ENCODE results near the gene ABHD8.

ABHD8 gene

GRCh38 chr19:17303167-17303939, at the start of gene ABHD8:
Gene ABHD8, minus strand, starts transcription at chr19:17303425. Its CDS starts 1,809 bp downstream, at chr19:17301616.
- Mint-ChIP-seq H3K36me3 (ENCODE audit: low read depth) (peaks cover 3% of the 10 kb centered on the region), H3K27me3 (ENCODE audit: low read depth) (no peaks in the 10 kb centered on the region), H3K27ac (peak within 1 kb of the TSS; percentile 47), H3K9me3 (no peaks in the 10 kb centered on the region), H3K4me1 (ENCODE audit: low read depth) (peaks cover 26% of the 10 kb centered on the region), H3K4me3 (peak within 1 kb of the TSS; percentile 75)
- peak; percentile 94 for DNase-seq (ENCODE audit: low spot score)

GRCh38 chr19:17352608-17353280, 49.5 kb upstream of the ABHD8 start:
- H3K36me3 Mint-ChIP-seq (ENCODE audit: low read depth), result no peaks in the 10 kb centered on the region
- no peaks in the 10 kb centered on the region for H3K9me3 Mint-ChIP-seq
- H3K27me3 Mint-ChIP-seq (ENCODE audit: low read depth), result peaks cover 11% of the 10 kb centered on the region
- peaks cover 9% of the 10 kb centered on the region for H3K4me1 Mint-ChIP-seq (ENCODE audit: low read depth)
- DNase-seq (ENCODE audit: low spot score), result no peak
- H3K4me3 Mint-ChIP-seq, result no peak overlapping the region
- no peak overlapping the region for H3K27ac Mint-ChIP-seq

DNA sequence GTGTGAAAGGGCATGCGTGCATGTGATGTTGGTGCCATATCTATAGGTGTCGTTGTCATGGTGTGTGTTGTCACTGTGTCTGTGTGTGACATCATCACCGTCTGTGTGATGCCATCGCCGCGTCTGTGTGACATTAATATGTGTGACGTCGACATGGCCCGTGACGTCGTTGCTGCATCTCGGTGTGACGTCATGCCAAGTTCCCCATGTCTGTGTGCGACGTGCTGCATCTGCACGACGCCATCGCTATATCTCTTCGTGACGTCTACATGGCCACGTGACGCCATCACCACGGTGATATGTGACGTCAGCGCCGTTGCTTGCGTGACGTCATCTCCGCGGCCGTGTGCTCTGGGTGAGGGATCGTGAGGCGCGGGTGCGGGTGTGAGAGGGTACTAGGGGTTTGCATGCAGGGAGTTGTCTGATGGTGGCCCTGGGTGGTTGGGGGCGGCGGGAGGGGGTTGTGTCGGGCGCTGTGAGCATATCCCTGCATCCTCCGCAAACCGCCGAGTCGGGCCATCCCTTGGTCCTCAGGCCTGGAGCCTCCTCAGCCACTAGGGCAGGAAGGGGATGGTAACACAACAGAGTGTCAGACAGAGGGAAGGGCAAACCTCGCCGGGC, 48.7 kb upstream of the ABHD8 start:
- Mint-ChIP-seq H3K27ac (no peak overlapping the region), H3K36me3 (ENCODE audit: low read depth) (no peaks in the 10 kb centered on the region), H3K4me1 (ENCODE audit: low read depth) (peaks cover 9% of the 10 kb centered on the region), H3K9me3 (no peaks in the 10 kb centered on the region), H3K4me3 (no peak overlapping the region), H3K27me3 (ENCODE audit: low read depth) (peaks cover 11% of the 10 kb centered on the region)
- no peak for DNase-seq (ENCODE audit: low spot score)

DNA sequence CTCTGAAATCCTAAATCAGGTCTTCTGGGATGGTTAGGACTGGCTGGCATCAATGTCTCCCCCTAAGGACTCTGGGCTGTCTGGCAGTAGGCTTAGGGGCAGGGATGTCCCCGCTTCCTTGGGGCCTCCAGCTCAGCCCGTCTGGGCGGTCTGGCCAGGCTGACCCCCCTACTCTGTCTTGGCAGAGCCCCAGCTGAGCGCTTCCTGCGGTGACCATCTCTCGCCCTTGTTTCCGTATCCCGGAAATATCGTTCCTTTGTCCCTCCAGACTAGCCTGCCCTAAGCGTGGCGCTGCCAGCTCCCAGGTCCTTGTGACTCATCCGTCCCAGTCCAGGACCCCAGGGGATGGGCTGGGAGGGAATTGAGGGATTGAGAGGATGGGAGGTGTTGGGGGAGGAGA, 45.5 kb upstream of the ABHD8 start:
- DNase-seq (ENCODE audit: low spot score), result no peak
- Mint-ChIP-seq H3K27me3 (ENCODE audit: low read depth) (peaks cover 11% of the 10 kb centered on the region), H3K4me1 (ENCODE audit: low read depth) (peaks cover 15% of the 10 kb centered on the region), H3K36me3 (ENCODE audit: low read depth) (peaks cover 2% of the 10 kb centered on the region), H3K4me3 (no peak overlapping the region), H3K27ac (no peak overlapping the region), H3K9me3 (no peaks in the 10 kb centered on the region)

DNA sequence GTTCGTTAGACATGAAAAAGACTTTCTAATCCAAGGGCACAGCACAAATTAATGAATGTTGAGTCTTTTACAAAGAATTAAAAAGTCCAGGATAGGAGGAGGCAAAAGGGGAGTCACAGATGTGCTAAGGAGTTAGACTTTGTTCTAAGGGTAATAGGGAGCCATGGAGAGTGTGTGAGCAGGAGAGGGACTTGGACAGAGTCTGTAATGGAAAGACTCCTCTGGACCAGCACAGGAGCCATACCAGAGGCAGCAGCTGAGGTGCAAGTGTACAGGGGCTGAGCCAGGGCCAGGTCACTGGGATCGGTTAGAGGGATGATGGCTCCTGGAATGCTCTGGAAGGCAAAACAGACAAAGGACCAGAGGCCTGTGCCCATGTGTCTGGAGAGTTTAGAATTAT, 44.7 kb upstream of the ABHD8 start:
- Mint-ChIP-seq H3K9me3 (no peaks in the 10 kb centered on the region), H3K27ac (no peak overlapping the region), H3K4me1 (ENCODE audit: low read depth) (peaks cover 15% of the 10 kb centered on the region), H3K36me3 (ENCODE audit: low read depth) (peaks cover 2% of the 10 kb centered on the region), H3K4me3 (no peak overlapping the region), H3K27me3 (ENCODE audit: low read depth) (peaks cover 11% of the 10 kb centered on the region)
- DNase-seq (ENCODE audit: low spot score), result no peak

DNA sequence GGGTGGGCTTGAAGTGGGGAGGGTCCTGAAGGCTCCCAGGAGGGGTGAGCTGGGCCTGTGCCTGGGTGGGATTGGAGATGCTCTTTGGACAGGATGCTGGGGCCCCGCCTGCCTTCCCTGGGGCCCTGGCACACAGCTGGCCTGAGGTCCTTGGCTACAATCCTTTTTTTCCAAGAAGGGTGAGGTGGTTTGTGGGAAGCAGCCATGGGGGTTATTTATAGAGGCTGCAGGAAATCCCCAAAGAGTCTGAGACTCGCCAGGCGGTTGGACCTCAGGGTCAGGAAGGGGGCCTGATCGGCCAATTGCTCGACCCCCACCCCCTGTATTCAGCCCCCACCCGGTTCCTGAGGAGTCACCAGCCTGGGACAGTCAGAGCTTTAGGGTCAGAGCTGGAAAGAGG, 44.1 kb upstream of the ABHD8 start:
- Mint-ChIP-seq H3K9me3 (no peaks in the 10 kb centered on the region), H3K4me1 (ENCODE audit: low read depth) (peaks cover 15% of the 10 kb centered on the region), H3K27ac (no peak overlapping the region), H3K4me3 (no peak overlapping the region), H3K27me3 (ENCODE audit: low read depth) (peaks cover 11% of the 10 kb centered on the region), H3K36me3 (ENCODE audit: low read depth) (peaks cover 2% of the 10 kb centered on the region)
- no peak for DNase-seq (ENCODE audit: low spot score)

GRCh38 chr19:17346109-17346671, 43.0 kb upstream of the ABHD8 start:
- Mint-ChIP-seq H3K4me1 (ENCODE audit: low read depth) (peaks cover 10% of the 10 kb centered on the region), H3K27ac (peak overlapping the region; percentile 6), H3K27me3 (ENCODE audit: low read depth) (peaks cover 7% of the 10 kb centered on the region), H3K9me3 (no peaks in the 10 kb centered on the region), H3K36me3 (ENCODE audit: low read depth) (peaks cover 5% of the 10 kb centered on the region), H3K4me3 (no peak overlapping the region)
- DNase-seq (ENCODE audit: low spot score), result peak; percentile 71

- H3K4me1 Mint-ChIP-seq (ENCODE audit: low read depth), result peaks cover 12% of the 10 kb centered on the region
- no peaks in the 10 kb centered on the region for H3K27me3 Mint-ChIP-seq (ENCODE audit: low read depth)
- no peak overlapping the region for H3K27ac Mint-ChIP-seq
- no peak for DNase-seq (ENCODE audit: low spot score)
- H3K4me3 Mint-ChIP-seq, result no peak overlapping the region
- H3K36me3 Mint-ChIP-seq (ENCODE audit: low read depth), result peaks cover 8% of the 10 kb centered on the region
- no peaks in the 10 kb centered on the region for H3K9me3 Mint-ChIP-seq
Measured at GRCh38 chr19:17341845-17342244, 38.6 kb upstream of the ABHD8 start.

- H3K4me1 Mint-ChIP-seq (ENCODE audit: low read depth), result peaks cover 12% of the 10 kb centered on the region
- H3K27me3 Mint-ChIP-seq (ENCODE audit: low read depth), result no peaks in the 10 kb centered on the region
- DNase-seq (ENCODE audit: low spot score), result no peak
- no peaks in the 10 kb centered on the region for H3K9me3 Mint-ChIP-seq
- H3K27ac Mint-ChIP-seq, result no peak overlapping the region
- no peak overlapping the region for H3K4me3 Mint-ChIP-seq
- H3K36me3 Mint-ChIP-seq (ENCODE audit: low read depth), result peaks cover 8% of the 10 kb centered on the region
Measured at GRCh38 chr19:17341386-17341785, 38.2 kb upstream of the ABHD8 start.

DNA sequence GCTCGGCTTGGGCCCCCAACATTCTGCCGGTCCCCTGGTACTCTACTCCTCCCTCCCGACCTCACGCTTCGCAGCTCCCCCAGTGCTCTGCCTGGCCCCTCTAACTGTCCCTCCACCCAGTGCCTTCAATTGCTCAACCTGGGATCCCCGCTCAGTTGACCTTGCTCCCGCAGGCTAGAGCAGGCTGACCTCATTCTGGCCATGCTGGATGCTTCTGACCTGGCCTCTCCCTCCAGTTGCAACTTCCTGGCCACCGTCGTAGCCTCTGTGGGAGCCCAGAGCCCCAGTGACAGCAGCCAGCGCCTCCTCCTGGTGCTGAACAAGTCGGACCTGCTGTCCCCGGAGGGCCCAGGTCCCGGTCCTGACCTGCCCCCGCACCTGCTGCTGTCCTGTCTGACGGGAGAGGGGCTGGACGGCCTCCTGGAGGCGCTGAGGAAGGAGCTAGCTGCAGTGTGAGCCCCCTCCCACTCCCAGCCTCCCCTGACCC, 37.7 kb upstream of the ABHD8 start:
- peaks cover 8% of the 10 kb centered on the region for H3K4me1 Mint-ChIP-seq (ENCODE audit: low read depth)
- no peaks in the 10 kb centered on the region for H3K27me3 Mint-ChIP-seq (ENCODE audit: low read depth)
- no peak for DNase-seq (ENCODE audit: low spot score)
- H3K9me3 Mint-ChIP-seq, result no peaks in the 10 kb centered on the region
- no peak overlapping the region for H3K4me3 Mint-ChIP-seq
- H3K36me3 Mint-ChIP-seq (ENCODE audit: low read depth), result peaks cover 6% of the 10 kb centered on the region
- H3K27ac Mint-ChIP-seq, result no peak overlapping the region

- H3K4me3 Mint-ChIP-seq, result no peak overlapping the region
- no peak overlapping the region for H3K27ac Mint-ChIP-seq
- H3K4me1 Mint-ChIP-seq (ENCODE audit: low read depth), result peaks cover 8% of the 10 kb centered on the region
Measured at GRCh38 chr19:17340302-17340870, 37.2 kb upstream of the ABHD8 start.

GRCh38 chr19:17339088-17339741, 36.0 kb upstream of the ABHD8 start:
- Mint-ChIP-seq H3K4me1 (ENCODE audit: low read depth) (peaks cover 13% of the 10 kb centered on the region), H3K9me3 (no peaks in the 10 kb centered on the region), H3K27me3 (ENCODE audit: low read depth) (no peaks in the 10 kb centered on the region), H3K4me3 (peak overlapping the region; percentile 62), H3K36me3 (ENCODE audit: low read depth) (peaks cover 6% of the 10 kb centered on the region), H3K27ac (no peak overlapping the region)
- no peak for DNase-seq (ENCODE audit: low spot score)

More at GRCh38 chr19:17340302-17340870, 37.2 kb upstream of the ABHD8 start:
- no peaks in the 10 kb centered on the region for H3K27me3 Mint-ChIP-seq (ENCODE audit: low read depth)
- H3K9me3 Mint-ChIP-seq, result no peaks in the 10 kb centered on the region
- DNase-seq (ENCODE audit: low spot score), result no peak
- H3K36me3 Mint-ChIP-seq (ENCODE audit: low read depth), result peaks cover 6% of the 10 kb centered on the region

- Mint-ChIP-seq H3K9me3 (no peaks in the 10 kb centered on the region), H3K27me3 (ENCODE audit: low read depth) (no peaks in the 10 kb centered on the region), H3K27ac (peak overlapping the region; percentile 86), H3K4me1 (ENCODE audit: low read depth) (peaks cover 17% of the 10 kb centered on the region), H3K4me3 (peak overlapping the region; percentile 83), H3K36me3 (ENCODE audit: low read depth) (peaks cover 9% of the 10 kb centered on the region)
- DNase-seq (ENCODE audit: low spot score), result no peak
Measured at GRCh38 chr19:17338433-17339078, 35.3 kb upstream of the ABHD8 start.

Measured in T-helper 2 cell treated with Interferon-gamma antibody and Interleukin-4, amounts not matched to agents 5 μg/mL and 100 μg/mL, for 36 hours (primary cell).